Panc1 (cell line): ENCODE measurements around the gene CATSPER3. TPM values are rescaled to one million over a fixed set of nuclear protein-coding genes. Genes with fewer than 3 reads are reported as not detected.

Source experiments
- ATAC-seq: fragments of 200-7000 bp; cut with Tn5 transposase; 2 replicates; pipeline ENCODE4 v1.9.1; 2020; ENCODE audit warnings: mild to moderate bottlenecking, moderate library complexity
- BruUV-seq: library from RNA; stranded (reverse); fragments of 400-500 nt; replicated peaks from 2 replicates; lab custom pipeline; 2021; lab: Mats Ljungman, UMichigan
- CTCF ChIA-PET: fragments of 300-600 bp; sonication (Branson Sonifier 250); formaldehyde crosslinking; loops from one replicate; lab custom pipeline; 2022; ENCODE audit warnings: antibody characterized with exemption; lab: Charles Lee
- POLR2A ChIA-PET: fragments of 300-600 bp; sonication (Branson Sonifier 250); formaldehyde crosslinking; loops from one replicate; lab custom pipeline; 2022; ENCODE audit warnings: antibody characterized with exemption; lab: Charles Lee
- DNase-seq: peaks from one replicate; pipeline ENCODE4 v3.0.0-alpha.2; 2010; ENCODE audit warnings: low read depth, low spot score
- H3K27ac ChIP-seq: 2 replicates; pipeline ENCODE4 v1.5.1; 2011; ENCODE audit warnings: mild to moderate bottlenecking, low read length, inconsistent platforms
- H3K27me3 ChIP-seq: fragments of 200-500 bp; sonication (Bioruptor generic); 2 replicates; pipeline ENCODE4 v1.6.0; 2014; ENCODE audit warnings: low read length, inconsistent platforms; ENCODE audit not compliant: control insufficient read depth, insufficient read depth
- H3K36me3 ChIP-seq: fragments of 200-500 bp; sonication (Bioruptor generic); 2 replicates; pipeline ENCODE4 v1.5.1; 2014; ENCODE audit warnings: inconsistent platforms, mild to moderate bottlenecking, low read length, moderate library complexity; ENCODE audit not compliant: control insufficient read depth, insufficient read depth
- H3K4me1 ChIP-seq: 2 replicates; pipeline ENCODE4 v1.5.1; 2011; ENCODE audit warnings: inconsistent platforms, mild to moderate bottlenecking, low read length, moderate library complexity; ENCODE audit not compliant: control insufficient read depth, insufficient read depth
- H3K4me3 ChIP-seq, 2 experiments: 2 replicates each; pipeline ENCODE4 v1.5.1; 2011 to 2012; ENCODE audit warnings: low read depth in 2 of 2, low read length in 2 of 2, mild to moderate bottlenecking in 2 of 2, inconsistent platforms in 1 of 2, moderate library complexity in 1 of 2
- H3K9me3 ChIP-seq: fragments of 200-500 bp; sonication (Bioruptor generic); 2 replicates; pipeline ENCODE4 v1.5.1; 2014; ENCODE audit warnings: low read depth, mild to moderate bottlenecking, inconsistent platforms, low read length, moderate library complexity; ENCODE audit not compliant: control insufficient read depth, insufficient read depth
- POLR2AphosphoS5 ChIP-seq: IDR thresholded peaks from 2 replicates; pipeline ENCODE4 v1.6.1; 2012; ENCODE audit warnings: mild to moderate bottlenecking, low read depth, low read length, moderate library complexity
- SIN3A ChIP-seq: IDR thresholded peaks from 2 replicates; pipeline ENCODE4 v1.6.1; 2012; ENCODE audit warnings: low read depth, mild to moderate bottlenecking, low read length, moderate library complexity, borderline replicate concordance; ENCODE audit not compliant: insufficient read depth
- TCF7L2 ChIP-seq: IDR thresholded peaks from 2 replicates; pipeline ENCODE4 v1.6.1; 2011; ENCODE audit warnings: mild to moderate bottlenecking, low read depth, low read length, inconsistent platforms
- in situ Hi-C: cut with HindIII; loops from 2 replicates; pipeline ENCODE4 v1.10.0; 2016; ENCODE audit warnings: low sequenced_read_pairs, low pct_unique_long_range_greater_than_20kb
- intact Hi-C: fragments of 100-400 bp; cut with micrococcal nuclease; formaldehyde crosslinking; loops from one replicate; pipeline ENCODE4 v1.10.0; 2022; ENCODE audit not compliant: unreplicated experiment
- total RNA-seq: library from RNA; stranded (reverse); gene quantifications from one replicate; pipeline ENCODE4 v1.2.1, GENCODE V29; 2021; ENCODE audit not compliant: unreplicated experiment
- TF ChIP-seq, protein P1 (sequence below): fragments of 450-650 bp; IDR thresholded peaks from 2 replicates; pipeline ENCODE4 v1.5.1; 2017; ENCODE audit warnings: mild to moderate bottlenecking
- TF ChIP-seq, protein P2 (sequence below), 2 experiments: IDR thresholded peaks; 2 replicates each; pipeline ENCODE4 v1.6.1; 2011 to 2012; ENCODE audit warnings: low read depth in 2 of 2, control low read depth in 1 of 2, low read length in 1 of 2, mild to moderate bottlenecking in 1 of 2, moderate library complexity in 1 of 2; ENCODE audit not compliant: insufficient read depth in 1 of 2

CATSPER3 gene
- total RNA-seq, 1 experiment from 2014 or later: 0.69 TPM

DNA sequence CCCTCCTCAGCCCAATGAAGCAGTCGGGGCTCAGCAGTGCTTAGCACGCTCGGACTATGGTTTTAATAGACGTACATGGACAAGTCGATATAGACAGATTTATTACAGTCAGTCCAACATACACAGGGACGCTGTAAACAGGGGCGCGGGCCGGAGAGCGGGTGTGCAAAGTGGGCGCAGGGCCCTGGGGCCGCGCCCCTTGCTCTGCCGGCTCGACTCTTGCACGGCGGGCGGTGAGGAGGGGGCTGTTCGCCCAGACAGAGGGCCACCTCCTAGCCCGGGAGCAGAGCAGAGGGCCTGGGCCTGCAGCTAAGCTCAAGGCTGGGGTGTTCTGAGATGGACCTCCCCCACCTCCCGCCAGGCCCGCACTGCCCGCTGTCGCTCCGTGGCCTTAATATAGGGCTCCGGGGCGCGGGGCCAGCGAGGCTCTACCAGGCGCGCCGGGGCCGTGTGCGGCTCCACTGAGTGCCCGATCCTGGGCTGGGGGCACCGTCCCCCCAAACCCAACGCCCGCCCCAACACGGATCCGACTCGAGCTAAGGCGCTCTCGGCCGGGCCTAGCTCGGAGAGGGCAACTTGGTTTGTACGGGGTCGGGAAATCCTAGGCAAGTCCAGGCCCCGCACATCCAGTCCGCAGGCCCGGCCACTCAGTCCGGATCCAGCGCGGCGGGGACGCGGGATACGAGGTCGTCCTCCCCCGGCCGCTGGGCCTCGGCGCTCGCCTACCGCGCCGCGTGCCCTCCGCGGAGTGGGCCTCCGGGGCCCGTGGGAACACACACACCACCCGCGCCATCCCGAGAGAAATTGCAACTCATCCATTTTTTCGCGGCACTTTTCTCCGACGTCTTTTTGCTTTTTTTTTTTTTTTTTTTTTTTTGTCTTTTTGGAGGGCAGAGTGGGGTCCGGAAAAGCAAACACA, 60.2 kb downstream of the CATSPER3 start:
- H3K9me3 ChIP-seq: no peaks in the 10 kb centered on the region
- in situ Hi-C loops (no loop called here), intact Hi-C loops (no loop called here)
- peaks cover 4% of the 10 kb centered on the region; the same call in 1 of the 2 replicates for H3K36me3 ChIP-seq
- no peak for DNase-seq
- no peak overlapping the region for H3K27ac ChIP-seq
- ChIA-PET POLR2A (no interaction called here), CTCF (no interaction called here)
- H3K4me3 ChIP-seq: no peak overlapping the region
- H3K4me1 ChIP-seq: peaks cover 15% of the 10 kb centered on the region
- no TSS peak for BruUV-seq
- H3K27me3 ChIP-seq: no peaks in the 10 kb centered on the region
- no peak for ATAC-seq
- TF ChIP-seq, protein P1, sequence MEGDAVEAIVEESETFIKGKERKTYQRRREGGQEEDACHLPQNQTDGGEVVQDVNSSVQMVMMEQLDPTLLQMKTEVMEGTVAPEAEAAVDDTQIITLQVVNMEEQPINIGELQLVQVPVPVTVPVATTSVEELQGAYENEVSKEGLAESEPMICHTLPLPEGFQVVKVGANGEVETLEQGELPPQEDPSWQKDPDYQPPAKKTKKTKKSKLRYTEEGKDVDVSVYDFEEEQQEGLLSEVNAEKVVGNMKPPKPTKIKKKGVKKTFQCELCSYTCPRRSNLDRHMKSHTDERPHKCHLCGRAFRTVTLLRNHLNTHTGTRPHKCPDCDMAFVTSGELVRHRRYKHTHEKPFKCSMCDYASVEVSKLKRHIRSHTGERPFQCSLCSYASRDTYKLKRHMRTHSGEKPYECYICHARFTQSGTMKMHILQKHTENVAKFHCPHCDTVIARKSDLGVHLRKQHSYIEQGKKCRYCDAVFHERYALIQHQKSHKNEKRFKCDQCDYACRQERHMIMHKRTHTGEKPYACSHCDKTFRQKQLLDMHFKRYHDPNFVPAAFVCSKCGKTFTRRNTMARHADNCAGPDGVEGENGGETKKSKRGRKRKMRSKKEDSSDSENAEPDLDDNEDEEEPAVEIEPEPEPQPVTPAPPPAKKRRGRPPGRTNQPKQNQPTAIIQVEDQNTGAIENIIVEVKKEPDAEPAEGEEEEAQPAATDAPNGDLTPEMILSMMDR: no peak
- TF ChIP-seq POLR2AphosphoS5 (no peak), TCF7L2 (no peak), SIN3A (no peak)
- TF ChIP-seq, protein P2, sequence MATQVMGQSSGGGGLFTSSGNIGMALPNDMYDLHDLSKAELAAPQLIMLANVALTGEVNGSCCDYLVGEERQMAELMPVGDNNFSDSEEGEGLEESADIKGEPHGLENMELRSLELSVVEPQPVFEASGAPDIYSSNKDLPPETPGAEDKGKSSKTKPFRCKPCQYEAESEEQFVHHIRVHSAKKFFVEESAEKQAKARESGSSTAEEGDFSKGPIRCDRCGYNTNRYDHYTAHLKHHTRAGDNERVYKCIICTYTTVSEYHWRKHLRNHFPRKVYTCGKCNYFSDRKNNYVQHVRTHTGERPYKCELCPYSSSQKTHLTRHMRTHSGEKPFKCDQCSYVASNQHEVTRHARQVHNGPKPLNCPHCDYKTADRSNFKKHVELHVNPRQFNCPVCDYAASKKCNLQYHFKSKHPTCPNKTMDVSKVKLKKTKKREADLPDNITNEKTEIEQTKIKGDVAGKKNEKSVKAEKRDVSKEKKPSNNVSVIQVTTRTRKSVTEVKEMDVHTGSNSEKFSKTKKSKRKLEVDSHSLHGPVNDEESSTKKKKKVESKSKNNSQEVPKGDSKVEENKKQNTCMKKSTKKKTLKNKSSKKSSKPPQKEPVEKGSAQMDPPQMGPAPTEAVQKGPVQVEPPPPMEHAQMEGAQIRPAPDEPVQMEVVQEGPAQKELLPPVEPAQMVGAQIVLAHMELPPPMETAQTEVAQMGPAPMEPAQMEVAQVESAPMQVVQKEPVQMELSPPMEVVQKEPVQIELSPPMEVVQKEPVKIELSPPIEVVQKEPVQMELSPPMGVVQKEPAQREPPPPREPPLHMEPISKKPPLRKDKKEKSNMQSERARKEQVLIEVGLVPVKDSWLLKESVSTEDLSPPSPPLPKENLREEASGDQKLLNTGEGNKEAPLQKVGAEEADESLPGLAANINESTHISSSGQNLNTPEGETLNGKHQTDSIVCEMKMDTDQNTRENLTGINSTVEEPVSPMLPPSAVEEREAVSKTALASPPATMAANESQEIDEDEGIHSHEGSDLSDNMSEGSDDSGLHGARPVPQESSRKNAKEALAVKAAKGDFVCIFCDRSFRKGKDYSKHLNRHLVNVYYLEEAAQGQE (IDR thresholded peaks at IDR 0.05; ENCODE audit: insufficient read depth in 1 of 2, low read depth in 2 of 2, low read length in 1 of 2): no peak

GRCh38 chr5:135028791-135029476, 61.2 kb downstream of the CATSPER3 start:
- no peak overlapping the region for H3K4me3 ChIP-seq
- ChIA-PET CTCF (no interaction called here), POLR2A (no interaction called here)
- ATAC-seq: no peak
- TF ChIP-seq, protein P2 (IDR thresholded peaks at IDR 0.05; ENCODE audit: insufficient read depth in 1 of 2, low read depth in 2 of 2, low read length in 1 of 2): no peak
- TF ChIP-seq TCF7L2: no peak
- TF ChIP-seq, protein P1: no peak
- TF ChIP-seq POLR2AphosphoS5: no peak
- TF ChIP-seq SIN3A: no peak
- in situ Hi-C loops: no loop called here
- DNase-seq: no peak
- peaks cover 4% of the 10 kb centered on the region; the same call in 1 of the 2 replicates for H3K36me3 ChIP-seq
- H3K4me1 ChIP-seq: peaks cover 15% of the 10 kb centered on the region
- no peak overlapping the region for H3K27ac ChIP-seq
- intact Hi-C loops: no loop called here
- BruUV-seq: no TSS peak
- H3K9me3 ChIP-seq: no peaks in the 10 kb centered on the region
- no peaks in the 10 kb centered on the region for H3K27me3 ChIP-seq
